Mesenchymal stem cell (in vitro differentiated cells and primary cell): Measurements from ENCODE around the gene ZSCAN21.
A peak's percentile ranks its signal among the peaks of the same experiment; 100 is the strongest.

Source experiments
- DNase-seq: peaks from one replicate; pipeline ENCODE4 v3.0.0-alpha.2; 2013
- H2AFZ ChIP-seq: one replicate; pipeline ENCODE4 v1.6.1; 2013; ENCODE audit warnings: low read depth, mild to moderate bottlenecking, control low read depth, inconsistent platforms, low read length, moderate library complexity
- H2AK5ac ChIP-seq: 2 replicates; pipeline ENCODE4 v1.6.1; 2013; ENCODE audit warnings: low read length, moderate library complexity, mild to moderate bottlenecking, inconsistent platforms; ENCODE audit not compliant: severe bottlenecking
- H2BK120ac ChIP-seq: one replicate; pipeline ENCODE4 v1.6.1; 2013; ENCODE audit warnings: low read depth, mild to moderate bottlenecking, inconsistent platforms, low read length, moderate library complexity
- H2BK12ac ChIP-seq, 2 experiments: one replicate each; pipeline ENCODE4 v1.6.1; 2013; ENCODE audit warnings: inconsistent platforms in 2 of 2, low read length in 2 of 2, mild to moderate bottlenecking in 2 of 2, moderate library complexity in 2 of 2, control low read depth in 1 of 2
- H2BK15ac ChIP-seq: one replicate; pipeline ENCODE4 v1.6.1; 2013; ENCODE audit warnings: mild to moderate bottlenecking, low read depth, inconsistent platforms; ENCODE audit not compliant: poor library complexity, severe bottlenecking
- H2BK5ac ChIP-seq: 2 replicates; pipeline ENCODE4 v1.6.1; 2013; ENCODE audit warnings: low read depth, mild to moderate bottlenecking, low read length, control low read depth, inconsistent platforms; ENCODE audit not compliant: poor library complexity, severe bottlenecking
- H3K14ac ChIP-seq, 2 experiments: one replicate each; pipeline ENCODE4 v1.6.1; 2013; ENCODE audit warnings: inconsistent platforms in 2 of 2, low read length in 2 of 2, control low read depth in 1 of 2, mild to moderate bottlenecking in 1 of 2, moderate library complexity in 1 of 2
- H3K18ac ChIP-seq, 2 experiments: one replicate each; pipeline ENCODE4 v1.6.1; 2013; ENCODE audit warnings: inconsistent platforms in 2 of 2, low read length in 2 of 2, control low read depth in 1 of 2, low read depth in 1 of 2, mild to moderate bottlenecking in 1 of 2
- H3K23ac ChIP-seq, 2 experiments: one replicate each; pipeline ENCODE4 v1.6.1; 2013; ENCODE audit warnings: inconsistent platforms in 2 of 2, low read length in 2 of 2, mild to moderate bottlenecking in 2 of 2, moderate library complexity in 2 of 2, control low read depth in 1 of 2
- H3K27ac ChIP-seq: 2 replicates; pipeline ENCODE4 v1.5.1; 2013; ENCODE audit warnings: mild to moderate bottlenecking, moderate library complexity, low read length, control low read depth, inconsistent platforms; ENCODE audit not compliant: poor library complexity, severe bottlenecking
- H3K27me3 ChIP-seq, 2 experiments: 2 replicates each; pipeline versions ENCODE4 v1.6.1 to v1.7.0; 2013; ENCODE audit warnings: low read length in 2 of 2, mild to moderate bottlenecking in 2 of 2, moderate library complexity in 2 of 2, control low read depth in 1 of 2, inconsistent platforms in 1 of 2; ENCODE audit not compliant: control insufficient read depth in 1 of 2, insufficient read depth in 1 of 2
- H3K36me3 ChIP-seq, 2 experiments: 2 replicates each; pipeline versions ENCODE4 v1.6.1 to v1.7.0; 2013; ENCODE audit warnings: low read length in 2 of 2, control low read depth in 1 of 2, inconsistent platforms in 1 of 2, low read depth in 1 of 2, mild to moderate bottlenecking in 1 of 2; ENCODE audit not compliant: insufficient read depth in 2 of 2, control insufficient read depth in 1 of 2
- H3K4ac ChIP-seq, 2 experiments: one replicate each; pipeline ENCODE4 v1.6.1; 2013; ENCODE audit warnings: inconsistent platforms in 2 of 2, low read length in 2 of 2, mild to moderate bottlenecking in 2 of 2, moderate library complexity in 2 of 2, control low read depth in 1 of 2, low read depth in 1 of 2
- H3K4me1 ChIP-seq: 2 replicates; pipeline ENCODE4 v1.6.1; 2013; ENCODE audit warnings: low read depth, low read length, control low read depth; ENCODE audit not compliant: control insufficient read depth, insufficient read depth
- H3K4me2 ChIP-seq: 2 replicates; pipeline ENCODE4 v1.6.1; 2013; ENCODE audit warnings: low read length, mild to moderate bottlenecking, inconsistent platforms; ENCODE audit not compliant: poor library complexity, severe bottlenecking
- H3K4me3 ChIP-seq, 2 experiments: 2 replicates each; pipeline versions ENCODE4 v1.5.1 to v1.7.0; 2013; ENCODE audit warnings: low read length in 2 of 2, mild to moderate bottlenecking in 2 of 2, control low read depth in 1 of 2, low read depth in 1 of 2; ENCODE audit not compliant: insufficient read depth in 1 of 2
- H3K79me1 ChIP-seq: replicated peaks from 2 replicates; pipeline ENCODE4 v1.6.1; 2013; ENCODE audit warnings: mild to moderate bottlenecking, control low read depth, low read length, inconsistent platforms; ENCODE audit not compliant: poor library complexity, severe bottlenecking
- H3K9ac ChIP-seq: 2 replicates; pipeline ENCODE4 v1.7.0; 2013; ENCODE audit warnings: mild to moderate bottlenecking, low read length, moderate library complexity
- H3K9me3 ChIP-seq: 2 replicates; pipeline ENCODE4 v1.7.0; 2013; ENCODE audit warnings: mild to moderate bottlenecking, low read length; ENCODE audit not compliant: control insufficient read depth
- H4K8ac ChIP-seq: one replicate; pipeline ENCODE4 v1.6.1; 2013; ENCODE audit warnings: inconsistent platforms, mild to moderate bottlenecking, low read length, moderate library complexity
- H4K91ac ChIP-seq: one replicate; pipeline ENCODE4 v1.6.1; 2013; ENCODE audit warnings: mild to moderate bottlenecking, low read length, inconsistent platforms
- WGBS: methylation state at CpG from one replicate; pipeline ENCODE4 v1.1.7; 2013; ENCODE audit warnings: mixed read lengths; 5-methylcytosine and 5-hydroxymethylcytosine counted together

The ZSCAN21 gene

GRCh38 chr7:100069991-100070390 lies 20.4 kb downstream of the ZSCAN21 start:
- no peak overlapping the region for H3K9ac ChIP-seq
- H3K18ac ChIP-seq: no peak overlapping the region
- no peak overlapping the region for H2AFZ ChIP-seq
- H3K9me3 ChIP-seq: peaks cover 45% of the 10 kb centered on the region
- no peak overlapping the region for H3K23ac ChIP-seq
- H3K27me3 ChIP-seq: no peaks in the 10 kb centered on the region
- H3K4me3 ChIP-seq: peak overlapping the region in 1 of 2 experiments; percentile 53
- 99% methylated on average over 5 of the region's 5 CpGs for WGBS
- no peak for DNase-seq
- H2AK5ac ChIP-seq: no peak overlapping the region
- H3K4ac ChIP-seq: no peak overlapping the region
- H2BK15ac ChIP-seq: no peak overlapping the region
- H2BK12ac ChIP-seq: no peak overlapping the region
- no peak overlapping the region for H3K27ac ChIP-seq
- H4K8ac ChIP-seq: no peak overlapping the region
- H2BK5ac ChIP-seq: no peak overlapping the region
- peaks cover 29% of the 10 kb centered on the region for H3K79me1 ChIP-seq
- H3K4me1 ChIP-seq: no peaks in the 10 kb centered on the region
- no peak overlapping the region for H3K4me2 ChIP-seq
- H3K36me3 ChIP-seq: peaks cover 77 to 82% of the 10 kb centered on the region in 2 experiments
- H2BK120ac ChIP-seq: no peak overlapping the region
- H4K91ac ChIP-seq: no peak overlapping the region
- no peak overlapping the region for H3K14ac ChIP-seq

DNA sequence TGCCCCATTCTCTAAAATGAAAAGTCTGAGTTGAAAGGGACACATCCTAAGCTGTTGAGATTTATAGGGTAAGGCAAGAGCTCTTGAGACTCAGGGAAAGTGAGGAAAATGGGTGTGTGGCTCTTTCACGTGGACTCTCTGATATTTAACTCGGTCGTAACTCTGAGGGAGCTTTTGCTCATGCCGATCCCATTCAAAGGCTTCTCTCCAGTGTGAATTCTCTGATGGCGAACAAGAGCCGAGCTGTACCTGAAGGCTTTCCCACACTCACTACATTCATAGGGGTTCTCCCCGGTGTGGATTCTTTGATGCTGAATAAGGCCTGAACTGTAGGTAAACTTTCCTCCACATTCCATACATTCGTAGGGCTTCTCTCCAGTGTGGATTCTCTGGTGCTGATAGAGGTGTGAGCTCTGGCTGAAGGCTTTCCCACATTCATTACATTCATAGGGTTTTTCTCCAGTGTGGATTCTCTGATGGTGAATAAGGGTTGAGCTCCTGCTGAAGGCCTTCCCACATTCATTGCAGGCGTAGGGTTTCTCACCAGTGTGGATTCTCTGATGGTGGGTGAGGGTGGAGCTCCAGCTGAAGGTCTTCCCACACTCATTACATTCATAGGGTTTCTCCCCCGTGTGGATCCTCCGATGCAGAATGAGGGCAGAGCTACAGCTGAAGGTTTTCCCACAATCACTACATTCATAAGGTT lies 21.6 kb downstream of the ZSCAN21 start:
- Histone ChIP-seq H3K18ac (no peak overlapping the region), H3K36me3 (peaks cover 87 to 88% of the 10 kb centered on the region in 2 experiments), H3K4ac (no peak overlapping the region), H2BK12ac (no peak overlapping the region), H2BK120ac (no peak overlapping the region), H3K79me1 (peaks cover 32% of the 10 kb centered on the region), H4K91ac (no peak overlapping the region), H2AFZ (no peak overlapping the region), H2AK5ac (no peak overlapping the region), H4K8ac (no peak overlapping the region), H2BK15ac (no peak overlapping the region), H3K14ac (no peak overlapping the region), H3K9ac (no peak overlapping the region), H3K4me1 (no peaks in the 10 kb centered on the region), H3K23ac (no peak overlapping the region), H3K4me3 (peak overlapping the region in 1 of 2 experiments; percentile 53), H3K9me3 (peaks cover 46% of the 10 kb centered on the region), H3K4me2 (no peak overlapping the region), H3K27me3 (no peaks in the 10 kb centered on the region), H2BK5ac (no peak overlapping the region), H3K27ac (no peak overlapping the region)
- DNase-seq: no peak
- 99% methylated on average over 7 of the region's 11 CpGs for WGBS

- H4K8ac ChIP-seq: no peak overlapping the region
- no peaks in the 10 kb centered on the region for H3K4me1 ChIP-seq
- H2AFZ ChIP-seq: no peak overlapping the region
- H2BK5ac ChIP-seq: no peak overlapping the region
- H3K4ac ChIP-seq: no peak overlapping the region
- H3K9ac ChIP-seq: no peak overlapping the region
- H3K79me1 ChIP-seq: peaks cover 30% of the 10 kb centered on the region
- H3K4me3 ChIP-seq: peak overlapping the region in 1 of 2 experiments; percentile 53
- 99% methylated on average over 10 of the region's 10 CpGs for WGBS
- H3K36me3 ChIP-seq: peaks cover 94 to 95% of the 10 kb centered on the region in 2 experiments
- H3K18ac ChIP-seq: no peak overlapping the region
- H3K23ac ChIP-seq: no peak overlapping the region
- H2AK5ac ChIP-seq: no peak overlapping the region
- no peak for DNase-seq
- H4K91ac ChIP-seq: no peak overlapping the region
- H3K9me3 ChIP-seq: peaks cover 46% of the 10 kb centered on the region
- H3K27ac ChIP-seq: no peak overlapping the region
- no peak overlapping the region for H2BK15ac ChIP-seq
- no peaks in the 10 kb centered on the region for H3K27me3 ChIP-seq
- no peak overlapping the region for H3K4me2 ChIP-seq
- no peak overlapping the region for H3K14ac ChIP-seq
- no peak overlapping the region for H2BK12ac ChIP-seq
- no peak overlapping the region for H2BK120ac ChIP-seq
These were observed 22.9 kb downstream of the ZSCAN21 start for GRCh38 chr7:100072462-100072861.

- Histone ChIP-seq H3K14ac (no peak overlapping the region), H2BK12ac (no peak overlapping the region), H3K27me3 (no peaks in the 10 kb centered on the region), H4K8ac (no peak overlapping the region), H3K9me3 (peaks cover 44% of the 10 kb centered on the region), H2AFZ (no peak overlapping the region), H3K9ac (no peak overlapping the region), H3K79me1 (peaks cover 31% of the 10 kb centered on the region), H3K36me3 (peaks cover 88% of the 10 kb centered on the region in 2 experiments), H2BK5ac (no peak overlapping the region), H3K4ac (no peak overlapping the region), H3K4me3 (no peak overlapping the region), H2AK5ac (no peak overlapping the region), H3K4me2 (no peak overlapping the region), H2BK120ac (no peak overlapping the region), H2BK15ac (no peak overlapping the region), H3K4me1 (peaks cover 5% of the 10 kb centered on the region), H3K23ac (no peak overlapping the region), H3K27ac (no peak overlapping the region), H3K18ac (no peak overlapping the region), H4K91ac (no peak overlapping the region)
- WGBS: over 99% methylated on average over 5 of the region's 7 CpGs
- no peak for DNase-seq
These were observed 25.3 kb downstream of the ZSCAN21 start for GRCh38 chr7:100074841-100075240.
